Kidney (tissue), 14 donors: ENCODE measurements around the gene IPO4. TPM values are rescaled to one million over a fixed set of nuclear protein-coding genes. Genes with fewer than 3 reads are reported as not detected.
A peak's percentile ranks its signal among the peaks of the same experiment; 100 is the strongest.

Source experiments
- DNase-seq, 5 donors: peaks; one replicate each; pipeline ENCODE4 v3.0.0-alpha.2; 2013 to 2020
- FAIRE-seq: peaks from 2 replicates; lab custom pipeline; 2012; peaks lifted over from hg19 to GRCh38; lab: Jason Lieb, UNC
- H3K27ac ChIP-seq, 2 donors: one replicate each; pipeline ENCODE4 v1.7.0; 2013; ENCODE audit warnings: low read depth in 2 of 2, low read length in 2 of 2, inconsistent platforms in 1 of 2
- H3K27me3 ChIP-seq: one replicate; pipeline ENCODE4 v1.7.1; 2013; ENCODE audit warnings: low read length, inconsistent platforms; ENCODE audit not compliant: control insufficient read depth, insufficient read depth
- H3K36me3 ChIP-seq, 3 donors: one replicate each; pipeline versions ENCODE4 v1.7.0 to v1.7.1; 2013; ENCODE audit warnings: low read length in 3 of 3, control low read depth in 1 of 3, inconsistent platforms in 1 of 3; ENCODE audit not compliant: insufficient read depth in 3 of 3, control insufficient read depth in 2 of 3
- H3K4me1 ChIP-seq, 3 donors: one replicate each; pipeline versions ENCODE4 v1.7.0 to v1.7.1; 2013; ENCODE audit warnings: low read length in 3 of 3, inconsistent platforms in 1 of 3, low read depth in 1 of 3; ENCODE audit not compliant: control insufficient read depth in 2 of 3, insufficient read depth in 2 of 3
- H3K4me3 ChIP-seq, 3 donors: one replicate each; pipeline versions ENCODE4 v1.7.0 to v1.8.1; 2013; ENCODE audit warnings: low read length in 3 of 3, control low read depth in 1 of 3, inconsistent platforms in 1 of 3
- H3K9ac ChIP-seq, 3 donors: one replicate each; pipeline versions ENCODE4 v1.7.0 to v1.7.1; 2013; ENCODE audit warnings: low read length in 3 of 3, control low read depth in 1 of 3, inconsistent platforms in 1 of 3
- H3K9me3 ChIP-seq, 3 donors: one replicate each; pipeline versions ENCODE4 v1.7.0 to v1.7.1; 2013; ENCODE audit warnings: low read length in 3 of 3, control low read depth in 1 of 3, inconsistent platforms in 1 of 3; ENCODE audit not compliant: control insufficient read depth in 2 of 3, insufficient read depth in 1 of 3
- CTCF ChIP-seq: IDR thresholded peaks from 3 replicates; pipeline ENCODE4 v1.5.1; 2012; ENCODE audit warnings: mild to moderate bottlenecking, moderate library complexity, borderline replicate concordance; ENCODE audit not compliant: insufficient read depth; ENCODE audit errors: extremely low read depth
- intact Hi-C: fragments of 100-400 bp; cut with DNase I; formaldehyde crosslinking; loops from one replicate; pipeline ENCODE4 v1.11.1; 2022
- polyA plus RNA-seq: library from polyadenylated mRNA; stranded (reverse); fragments of 350-450 nt; fragmentation: Illumina TruSeq; extraction: RNeasy Lipid Tissue Mini Kit (QIAGEN cat#74804); gene quantifications from one replicate; pipeline ENCODE4 v1.2.3, GENCODE V29; 2014; ENCODE audit warnings: low read depth, low replicate concordance; ENCODE audit not compliant: insufficient read depth
- total RNA-seq: library from RNA; stranded (reverse); fragmentation: NEBNext Ultra II Directional; extraction: Animal tissue kit (Norgen Biotek cat#: 25700); gene quantifications from one replicate; pipeline ENCODE4 v1.2.1, GENCODE V29; 2021
- donor health status: control.
- donor health status: control.
- donor health status: control.
- donor health status: control.
- donor health status: control.
- donor health status: DM: yes; HTN: yes; CAD: no.
- donor health status: Normal renal cell carcinoma (clear cell type).

IPO4 gene
- total and polyA plus RNA-seq, 2 donors from 2014 or later, result 22.2 to 49.5 TPM

GRCh38 chr14:24176599-24176998 lies 12.0 kb downstream of the IPO4 start:
- no peaks in the 10 kb centered on the region for H3K27me3 ChIP-seq
- intact Hi-C loops, result no loop called here
- no peak for TF ChIP-seq CTCF
- peaks cover 0 to 9% (median 6%) of the 10 kb centered on the region in 3 donors for H3K36me3 ChIP-seq
- H3K9me3 ChIP-seq, result no peaks in the 10 kb centered on the region
- DNase-seq (peak in 1 of 5 donors; percentile 11), FAIRE-seq (no peak)
- H3K27ac ChIP-seq, result no peak overlapping the region
- no peak overlapping the region for H3K4me3 ChIP-seq
- H3K4me1 ChIP-seq, result peaks cover 0 to 20% (median 15%) of the 10 kb centered on the region in 3 donors
- no peak overlapping the region for H3K9ac ChIP-seq

- no peak for FAIRE-seq
- H3K27me3 ChIP-seq, result no peaks in the 10 kb centered on the region
- peaks cover 0 to 3% (median 0%) of the 10 kb centered on the region in 3 donors for H3K4me1 ChIP-seq
- no peak overlapping the region for H3K9ac ChIP-seq
- H3K36me3 ChIP-seq, result no peaks in the 10 kb centered on the region
- H3K4me3 ChIP-seq, result peak overlapping the region in 2 of 3 donors; percentile 44 to 69
- DNase-seq, result peak in 1 of 5 donors; percentile 67
- no peak for TF ChIP-seq CTCF
- no peaks in the 10 kb centered on the region for H3K9me3 ChIP-seq
- intact Hi-C loops, result no loop called here
- H3K27ac ChIP-seq, result no peak overlapping the region
Observed at GRCh38 chr14:24172871-24173281, 15.7 kb downstream of the IPO4 start.

GRCh38 chr14:24172261-24172860 lies 16.3 kb downstream of the IPO4 start:
- H3K9me3 ChIP-seq, result no peaks in the 10 kb centered on the region
- peak overlapping the region in 1 of 2 donors; percentile 28 for H3K27ac ChIP-seq
- peak overlapping the region; percentile 44 to 69 (median 48) for H3K4me3 ChIP-seq
- H3K9ac ChIP-seq, result peak overlapping the region in 2 of 3 donors; percentile 15 to 48
- no peaks in the 10 kb centered on the region for H3K27me3 ChIP-seq
- no peak for TF ChIP-seq CTCF
- DNase-seq, result peak in 2 of 5 donors; percentile 52 to 72
- FAIRE-seq, result no peak
- intact Hi-C loops, result no loop called here
- H3K4me1 ChIP-seq, result peaks cover 0 to 3% (median 0%) of the 10 kb centered on the region in 3 donors
- H3K36me3 ChIP-seq, result peaks cover 0 to 4% (median 4%) of the 10 kb centered on the region in 3 donors
